ENCODE measurements around the gene CLC.
"Not testable (repeated sequence)": the region's sequence is repeated elsewhere in the genome, so short reads cannot be mapped to it uniquely, and the experiment has no call there.

The CLC gene

GRCh38 chr19:39728040-39728439, 9.8 kb downstream of the CLC start:
- DNase-seq, result no peak

GRCh38 chr19:39727070-39727800, 10.6 kb downstream of the CLC start:
- no peak for DNase-seq

- no peak for DNase-seq
Measured at GRCh38 chr19:39725995-39726394, 11.8 kb downstream of the CLC start.

- DNase-seq, result not testable (repeated sequence)
Measured at GRCh38 chr19:39720144-39720543, 17.7 kb downstream of the CLC start.

- DNase-seq, result no peak
Measured at GRCh38 chr19:39710333-39710890, 27.4 kb downstream of the CLC start.

GRCh38 chr19:39709026-39709872, 28.6 kb downstream of the CLC start:
- no peak for DNase-seq

- DNase-seq, result no peak
Measured at GRCh38 chr19:39708594-39708993, 29.2 kb downstream of the CLC start.

- no peak for DNase-seq
Measured at GRCh38 chr19:39705578-39706188, 32.1 kb downstream of the CLC start.

GRCh38 chr19:39704181-39705044, 33.4 kb downstream of the CLC start, which contains the start of gene LGALS14:
LGALS14 (plus strand) TSS chr19:39704481; CDS start chr19:39704529, 48 bp downstream.
- no peak for DNase-seq

GRCh38 chr19:39701291-39701690, 36.5 kb downstream of the CLC start:
- no peak for DNase-seq

GRCh38 chr19:39698535-39698934, 39.3 kb downstream of the CLC start:
- DNase-seq, result no peak

GRCh38 chr19:39696387-39696786, 41.4 kb downstream of the CLC start:
- no peak for DNase-seq

GRCh38 chr19:39695759-39696158, 42.1 kb downstream of the CLC start:
- no peak for DNase-seq

GRCh38 chr19:39692822-39693221, 45.0 kb downstream of the CLC start:
- DNase-seq, result no peak

- no peak for DNase-seq
Measured at GRCh38 chr19:39692166-39692565, 45.7 kb downstream of the CLC start.

- not testable (repeated sequence) for DNase-seq
Measured at GRCh38 chr19:39688637-39689036, 49.2 kb downstream of the CLC start.

- no peak for DNase-seq
Measured at GRCh38 chr19:39686739-39687138, 51.1 kb downstream of the CLC start.

GRCh38 chr19:39684267-39684666, 53.6 kb downstream of the CLC start:
- DNase-seq, result no peak

GRCh38 chr19:39681416-39681815, 56.4 kb downstream of the CLC start:
- no peak for DNase-seq

Measured in NCI-H187 (cell line).